ENCODE measurements around the gene UPK2. TPM values are rescaled to one million over a fixed set of nuclear protein-coding genes. Genes with fewer than 3 reads are reported as not detected.
"Not testable (repeated sequence)": the region's sequence is repeated elsewhere in the genome, so short reads cannot be mapped to it uniquely, and the experiment has no call there.

Gene UPK2
- total RNA-seq, 1 experiment from 2014 or later: not detected

- Mint-ChIP-seq H3K4me1 (peaks cover 14% of the 10 kb centered on the region), H3K4me3 (no peak overlapping the region), H3K36me3 (no peaks in the 10 kb centered on the region), H3K27me3 (ENCODE audit: low read depth) (peaks cover 9% of the 10 kb centered on the region), H3K9me3 (no peaks in the 10 kb centered on the region), H3K27ac (peak overlapping the region; percentile 27; the same call in 1 of the 2 replicates)
- ATAC-seq: no peak
- TF ChIP-seq SOX15 (CRISPR knock-in tag; IDR thresholded peaks at IDR 0.05): no peak
- ChIA-PET CTCF (interaction anchor here (2.0 kb wide), 1 partner anchor 28 kb away, joined by 5 read pairs; the partner anchor contains the start of gene UPK2), POLR2A (interaction anchor here (1.2 kb wide), 1 partner anchor 13 kb away, joined by 3 read pairs; the partner anchor contains the start of gene CENATAC)
- no peak for DNase-seq (ENCODE audit: low spot score)
Measured at GRCh38 chr11:118984825-118985224, 28.7 kb downstream of the UPK2 start.

GRCh38 chr11:118988280-118988679 lies 32.2 kb downstream of the UPK2 start:
- Mint-ChIP-seq H3K27ac (peak overlapping the region; percentile 65), H3K4me1 (0 out of 2 replicates have a peak, but pooled peaks cover 4% of the 10 kb centered on the region), H3K36me3 (peaks cover 23% of the 10 kb centered on the region), H3K9me3 (peaks cover 7% of the 10 kb centered on the region), H3K4me3 (no peak overlapping the region), H3K27me3 (ENCODE audit: low read depth) (no peaks in the 10 kb centered on the region)
- POLR2A ChIA-PET: interaction anchor here (0.7 kb wide), 1 partner anchor 118 kb away, joined by 4 read pairs; no protein-coding TSS in a partner anchor
- TF ChIP-seq NR3C1 (CRISPR knock-in tag; conservative IDR thresholded peaks at IDR 0.05; ENCODE audit: low read depth) (no peak), FOXP4 (CRISPR knock-in tag; IDR thresholded peaks at IDR 0.05) (no peak), KAT7 (CRISPR knock-in tag; IDR thresholded peaks at IDR 0.05; ENCODE audit: borderline replicate concordance) (no peak), PREB (CRISPR knock-in tag; IDR thresholded peaks at IDR 0.05; ENCODE audit: borderline replicate concordance) (no peak), USF1 (CRISPR knock-in tag; IDR thresholded peaks at IDR 0.05) (no peak)
- DNase-seq (ENCODE audit: low spot score) (no peak), ATAC-seq (no peak)
- CTCF ChIA-PET: interaction anchor here (1.4 kb wide), 1 partner anchor 10 kb away, joined by 3 read pairs; the partner anchor contains the start of gene CENATAC

- CTCF ChIA-PET; H3K4me3 Mint-ChIP-seq; DNase-seq (ENCODE audit: low spot score); POLR2A ChIA-PET; ATAC-seq; H3K27ac Mint-ChIP-seq; H3K4me1 Mint-ChIP-seq; H3K27me3 Mint-ChIP-seq (ENCODE audit: low read depth): not testable (repeated sequence)
- Mint-ChIP-seq H3K9me3 (peaks cover 10% of the 10 kb centered on the region), H3K36me3 (peaks cover 31% of the 10 kb centered on the region)
Measured at GRCh38 chr11:118991486-118992038, 35.5 kb downstream of the UPK2 start.

- Mint-ChIP-seq H3K36me3 (peaks cover 40% of the 10 kb centered on the region), H3K27ac (peak overlapping the region; percentile 98), H3K9me3 (peaks cover 6% of the 10 kb centered on the region), H3K4me3 (peak overlapping the region; percentile 99), H3K4me1 (peaks cover 26% of the 10 kb centered on the region), H3K27me3 (ENCODE audit: low read depth) (no peaks in the 10 kb centered on the region)
- CTCF ChIA-PET: interaction anchor here (0.6 to 2.8 kb wide), 10 partner anchors 8 to 362 kb away, joined by 3 to 12 read pairs (median 4); partner anchors contain the start of gene UPK2
- no peak for DNase-seq (ENCODE audit: low spot score)
- POLR2A ChIA-PET: interaction anchor here (0.5 to 1.5 kb wide), 5 partner anchors 12 to 362 kb away, joined by 3 to 7 read pairs (median 4); partner anchors contain the start of gene HYOU1
- ATAC-seq: peak; percentile 8
- TF ChIP-seq FOXP1 (CRISPR knock-in tag; IDR thresholded peaks at IDR 0.05; ENCODE audit: borderline replicate concordance): peak; percentile 24; the same call in 1 of the 2 replicates
- no peak for TF ChIP-seq TCF7 (CRISPR knock-in tag; IDR thresholded peaks at IDR 0.05; ENCODE audit: low read depth)
- TF ChIP-seq ZNF396 (CRISPR knock-in tag; IDR thresholded peaks at IDR 0.05; ENCODE audit: borderline replicate concordance): no peak
- TF ChIP-seq ZNF281 (CRISPR knock-in tag; IDR thresholded peaks at IDR 0.05): no peak
Measured at GRCh38 chr11:118996926-118997626, 41.0 kb downstream of the UPK2 start.
